NCI-H2029 (cell line): ENCODE data around the gene SLC7A11.
"Not testable (repeated sequence)": the region's sequence is repeated elsewhere in the genome, so short reads cannot be mapped to it uniquely, and the experiment has no call there.

Experiments used
- DNase-seq: peaks from one replicate; lab custom pipeline; 2025; lab: John Stamatoyannopoulos, UW

Gene SLC7A11

DNA sequence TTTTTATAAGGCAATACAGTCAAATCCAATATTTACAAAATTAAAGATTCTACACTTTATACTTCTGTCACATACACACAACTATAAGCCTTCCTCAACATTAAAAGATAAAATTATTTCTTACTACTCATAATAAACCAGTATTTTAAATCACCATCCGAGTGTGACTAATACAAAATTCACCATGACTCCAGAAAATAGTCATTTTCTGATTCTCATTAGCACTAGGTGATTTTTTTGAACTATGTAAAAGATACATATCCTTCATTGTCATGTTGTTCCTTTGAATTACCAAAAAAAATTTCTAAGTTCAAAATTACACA is 646 bp upstream of the SLC7A11 start:
- DNase-seq: no peak

DNA sequence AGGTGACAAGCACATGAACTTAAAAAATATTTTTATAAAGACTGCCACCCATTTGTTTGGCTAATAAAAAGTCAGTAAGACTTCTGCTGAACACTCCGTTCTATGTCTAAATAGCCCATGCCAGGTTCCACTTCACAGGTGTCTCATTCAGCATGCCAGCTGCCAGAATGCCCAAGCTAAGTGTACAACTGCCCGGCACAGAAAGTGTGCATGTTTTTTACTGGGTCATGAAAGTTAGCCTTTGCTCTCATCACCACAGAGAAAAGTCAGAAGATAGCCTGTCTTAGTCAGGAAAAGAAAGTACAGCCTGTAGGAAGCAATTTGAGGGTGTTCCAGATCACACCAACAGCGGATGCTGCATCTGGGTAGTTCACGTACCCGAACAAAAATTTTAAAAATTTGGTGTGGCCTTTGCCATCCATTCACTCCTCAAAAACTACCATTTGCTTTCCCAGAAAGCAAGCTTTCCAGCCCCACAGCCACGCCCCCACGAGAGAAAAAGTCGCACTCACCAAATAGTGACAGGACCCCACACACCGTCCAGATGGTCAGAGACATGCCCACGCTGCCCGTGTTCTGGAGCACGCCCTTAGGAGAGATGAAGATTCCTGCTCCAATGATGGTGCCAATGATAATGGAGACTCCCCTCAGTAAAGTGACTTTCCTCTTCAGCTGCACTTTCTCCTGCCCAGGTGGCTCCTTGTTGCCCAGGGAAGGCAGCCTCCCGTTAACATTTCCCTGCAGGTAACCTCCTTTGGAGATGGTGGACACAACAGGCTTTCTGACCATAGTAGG is 671 bp downstream of the SLC7A11 start:
- no peak for DNase-seq

- no peak for DNase-seq
Measured at GRCh38 chr4:138239491-138239890, 2.7 kb downstream of the SLC7A11 start.

GRCh38 chr4:138238521-138239292 is 3.4 kb downstream of the SLC7A11 start:
- DNase-seq: no peak

DNA sequence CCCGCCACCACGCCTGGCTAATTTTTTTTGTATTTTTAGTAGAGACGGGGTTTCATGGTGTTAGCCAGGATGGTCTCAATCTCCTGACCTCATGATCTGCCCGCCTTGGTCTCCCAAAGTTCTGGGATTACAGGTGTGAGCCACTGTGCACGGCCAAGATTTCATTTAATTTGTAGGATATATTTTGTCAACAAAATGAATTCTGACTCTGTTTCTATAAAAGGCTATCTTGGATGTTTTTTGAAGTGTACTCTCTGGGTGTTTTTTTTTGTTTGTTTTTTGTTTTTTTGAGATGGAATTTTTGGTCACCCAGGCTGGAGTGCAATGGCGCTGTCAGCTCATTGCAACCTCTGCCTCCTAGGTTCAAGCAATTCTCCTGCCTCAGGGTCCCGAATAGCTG is 5.0 kb downstream of the SLC7A11 start:
- not testable (repeated sequence) for DNase-seq

DNA sequence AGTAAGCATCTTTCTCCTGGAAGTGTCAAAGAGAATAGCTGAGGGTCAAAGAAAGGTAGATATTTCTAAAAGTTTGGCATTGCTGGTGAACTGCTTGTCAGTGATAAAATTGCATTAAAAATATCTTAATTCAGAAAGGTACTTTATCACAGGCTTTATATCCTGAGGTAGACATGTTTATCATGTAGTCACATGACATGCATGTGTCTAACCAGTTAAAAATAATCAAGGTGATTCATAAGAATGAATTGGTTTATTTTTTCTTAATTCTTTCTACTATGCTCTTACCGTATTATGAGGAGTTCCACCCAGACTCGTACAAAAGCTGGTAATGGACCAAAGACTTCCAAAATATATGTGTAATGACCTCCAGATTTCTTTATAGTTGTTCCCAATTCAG is 6.1 kb downstream of the SLC7A11 start:
- no peak for DNase-seq

- DNase-seq: no peak
Measured at GRCh38 chr4:138235419-138235952, 6.7 kb downstream of the SLC7A11 start.

- DNase-seq: no peak
Measured at GRCh38 chr4:138234248-138234647, 7.9 kb downstream of the SLC7A11 start.

DNA sequence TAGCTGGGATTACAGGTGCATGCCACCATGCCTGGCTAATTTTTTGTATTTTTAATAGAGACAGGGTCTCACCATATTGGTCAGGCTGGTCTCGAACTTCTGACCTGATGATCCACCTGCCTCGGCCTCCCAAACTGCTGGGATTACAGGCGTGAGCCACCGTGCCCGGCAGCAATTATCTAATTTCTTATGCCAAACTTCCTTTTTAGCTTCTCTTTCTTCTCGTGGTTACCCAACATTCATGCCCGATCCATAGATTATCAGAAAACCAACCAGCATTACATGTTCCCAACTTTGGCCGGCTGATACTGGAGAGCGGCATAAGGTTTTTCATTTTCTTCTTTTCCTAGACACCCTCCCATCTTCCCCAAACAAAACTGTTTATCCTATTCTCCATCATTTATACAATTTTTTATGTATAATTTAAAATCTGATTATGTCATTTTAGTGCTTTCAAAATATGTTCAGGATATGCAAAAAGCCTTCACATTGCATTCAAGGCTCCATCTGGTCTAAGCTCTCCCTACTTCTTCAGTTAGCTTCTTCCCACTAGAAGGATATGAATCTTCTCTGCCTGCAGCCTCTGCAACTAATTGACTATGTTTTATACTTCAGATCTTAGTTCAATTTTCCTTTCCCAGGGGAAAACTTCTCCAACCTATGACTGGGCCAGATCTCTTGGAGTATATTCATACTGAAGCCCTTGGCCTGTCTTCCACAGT is 8.7 kb downstream of the SLC7A11 start:
- DNase-seq: no peak

DNA sequence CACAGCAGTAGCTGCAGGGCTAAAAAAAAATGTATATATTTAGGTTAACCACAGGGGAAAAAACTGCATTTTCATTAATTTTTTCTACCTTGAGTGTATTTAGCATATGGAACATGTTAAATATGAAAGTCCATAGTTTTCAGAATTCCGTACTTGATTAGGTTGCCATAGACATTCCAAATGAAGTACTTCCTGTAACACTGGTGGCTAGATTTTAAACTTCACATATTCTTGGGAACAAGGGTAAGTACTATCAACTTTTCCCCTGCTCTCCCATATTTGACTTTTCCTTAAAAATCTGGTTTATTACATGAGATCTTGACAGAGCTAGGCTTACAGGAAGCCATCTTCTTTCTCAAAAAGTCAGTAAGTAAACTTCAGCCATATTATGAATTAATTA is 9.8 kb downstream of the SLC7A11 start:
- no peak for DNase-seq

GRCh38 chr4:138230048-138230447 is 12.1 kb downstream of the SLC7A11 start:
- DNase-seq: no peak

DNA sequence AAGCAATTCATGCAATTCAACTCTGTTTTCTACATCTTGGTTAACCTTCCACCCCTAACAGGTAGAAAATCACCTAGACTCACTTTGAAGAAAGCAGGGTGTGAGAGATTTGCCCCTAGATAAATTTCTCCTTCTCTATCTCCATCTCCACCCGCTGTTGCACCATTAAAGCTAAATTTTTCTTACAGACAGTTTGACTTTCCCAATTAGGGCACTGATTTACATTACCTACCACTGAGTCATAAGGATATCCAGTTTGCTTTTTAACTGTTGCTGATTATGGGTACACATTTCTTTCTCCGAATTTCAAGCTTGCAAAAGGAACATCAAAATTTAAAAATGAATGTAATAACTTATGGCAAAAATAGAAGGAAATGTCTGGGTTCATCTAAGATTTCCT is 13.0 kb downstream of the SLC7A11 start:
- no peak for DNase-seq

GRCh38 chr4:138226351-138226750 is 15.8 kb downstream of the SLC7A11 start:
- no peak for DNase-seq

DNA sequence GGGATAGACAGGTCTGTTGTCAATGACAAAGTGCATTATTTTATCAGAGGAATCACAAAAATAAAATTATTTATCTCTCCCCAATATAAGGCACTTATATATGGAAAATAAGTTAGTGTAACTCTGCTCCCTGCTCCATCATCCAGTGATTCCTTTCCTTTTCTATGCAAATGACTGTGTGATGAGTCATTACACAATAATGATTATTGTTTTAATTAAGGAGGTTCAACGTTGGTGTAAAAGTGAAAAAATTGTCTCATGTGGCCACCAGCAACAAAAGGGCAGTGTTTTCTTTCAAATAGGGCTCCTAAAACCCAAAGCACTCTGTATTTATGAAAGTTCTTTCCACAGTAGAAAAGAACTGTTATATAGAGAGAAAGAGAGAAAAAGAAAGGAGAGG is 16.7 kb downstream of the SLC7A11 start:
- no peak for DNase-seq

DNA sequence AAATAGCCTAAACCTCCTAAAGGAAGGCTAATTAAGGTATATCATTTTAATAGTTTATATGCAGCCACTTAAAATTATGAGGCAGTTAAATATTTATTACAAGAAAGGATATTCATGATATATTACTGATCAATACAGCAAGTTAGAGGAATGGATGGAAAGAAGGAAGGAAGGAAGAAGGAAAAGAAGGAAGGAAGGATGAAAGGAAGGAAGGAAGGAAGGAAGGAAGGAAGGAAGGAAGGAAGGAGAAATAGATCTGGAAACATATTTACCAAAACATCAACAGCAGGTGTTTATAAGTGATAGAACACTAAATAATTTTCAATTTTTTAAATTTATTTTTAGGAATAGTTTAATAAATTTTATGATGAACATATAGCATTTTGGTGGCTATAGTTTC is 17.5 kb downstream of the SLC7A11 start:
- no peak for DNase-seq

GRCh38 chr4:138223231-138223910 is 18.8 kb downstream of the SLC7A11 start:
- no peak for DNase-seq

DNA sequence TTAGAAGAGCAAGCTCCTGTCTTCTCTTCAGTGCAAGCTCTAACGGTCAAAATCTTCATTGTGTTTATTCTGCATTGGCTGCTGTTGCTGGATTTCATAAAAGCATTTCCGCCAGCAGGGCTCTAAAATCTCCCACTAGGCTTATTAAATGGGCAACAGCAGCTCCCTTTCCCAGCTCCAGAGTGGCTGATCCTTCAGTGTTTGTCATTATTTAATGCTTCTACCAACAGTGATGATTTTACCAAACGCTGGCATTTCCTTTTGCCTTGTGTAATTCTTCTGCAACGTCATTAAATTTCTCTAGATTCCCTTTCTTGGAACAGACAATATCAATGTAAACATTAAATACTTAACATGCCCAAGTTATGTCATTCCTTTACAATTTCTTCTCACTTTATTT is 20.1 kb downstream of the SLC7A11 start:
- no peak for DNase-seq

DNA sequence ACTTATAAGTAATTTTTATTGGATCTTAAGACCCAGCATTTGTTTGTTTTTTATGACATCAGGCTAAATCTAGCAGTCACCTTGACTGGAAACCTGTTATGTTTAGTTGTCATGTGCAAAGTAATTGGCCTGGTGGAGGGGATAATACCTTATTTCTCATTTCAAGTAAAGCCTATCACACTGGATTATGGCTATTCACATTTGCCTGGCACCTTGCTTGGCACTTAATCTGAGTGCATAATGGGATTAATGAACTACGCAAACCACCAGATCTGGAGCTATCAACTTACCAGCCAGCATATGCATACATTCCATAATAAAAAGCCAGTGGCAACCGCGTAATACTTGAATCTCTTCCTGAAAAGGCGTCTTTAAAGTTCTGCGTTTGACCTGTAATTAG is 23.2 kb downstream of the SLC7A11 start:
- no peak for DNase-seq

DNA sequence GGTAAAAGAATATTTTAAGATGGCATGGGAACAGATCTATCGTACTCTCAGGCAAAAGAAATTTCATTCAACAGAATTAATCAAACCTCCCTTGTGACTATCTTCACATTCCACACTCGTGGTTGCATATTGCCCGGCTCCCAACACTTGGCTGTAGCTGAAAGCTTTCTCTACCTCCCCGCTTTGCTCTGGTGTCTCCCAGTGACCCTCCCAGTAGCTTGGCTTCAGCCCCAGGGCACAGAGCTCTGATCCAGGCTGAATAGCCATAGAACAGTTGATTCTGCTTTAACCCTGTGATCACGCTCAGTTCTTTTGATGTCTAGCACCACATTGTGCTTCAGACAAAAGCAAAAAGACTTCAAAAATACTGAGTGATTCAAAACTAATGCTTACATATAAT is 24.6 kb downstream of the SLC7A11 start:
- no peak for DNase-seq

GRCh38 chr4:138216272-138216867 is 25.8 kb downstream of the SLC7A11 start:
- DNase-seq: no peak

GRCh38 chr4:138210576-138210975 is 31.6 kb downstream of the SLC7A11 start:
- DNase-seq: not testable (repeated sequence)

- no peak for DNase-seq
Measured at GRCh38 chr4:138209094-138209493, 33.1 kb downstream of the SLC7A11 start.
